OCI-LY7 (cell line): ENCODE data around the gene KAZN. TPM values are rescaled to one million over a fixed set of nuclear protein-coding genes. Genes with fewer than 3 reads are reported as not detected.

Source experiments
- BruUV-seq: library from RNA; stranded (reverse); fragments of 400-500 nt; replicated peaks from 2 replicates; lab custom pipeline; 2021; lab: Mats Ljungman, UMichigan
- CTCF ChIA-PET: fragments of 300-600 bp; sonication (Branson Sonifier 250); formaldehyde crosslinking; loops from one replicate; lab custom pipeline; 2022; ENCODE audit warnings: antibody characterized with exemption; ENCODE audit not compliant: unreplicated experiment; lab: Charles Lee
- POLR2A ChIA-PET: fragments of 300-600 bp; sonication (Branson Sonifier 250); formaldehyde crosslinking; loops from one replicate; lab custom pipeline; 2022; ENCODE audit warnings: antibody characterized with exemption; lab: Charles Lee
- DNase-seq: peaks from one replicate; pipeline ENCODE4 v3.0.0-alpha.2; 2015; ENCODE audit warnings: low spot score
- H2AFZ ChIP-seq: fragments of 200-600 bp; sonication (generic), shearing (Covaris generic); 2 replicates; pipeline ENCODE4 v1.6.1; 2014; ENCODE audit warnings: mild to moderate bottlenecking, antibody characterized with exemption, low read length, moderate library complexity
- H3K27ac ChIP-seq: fragments of 200-600 bp; sonication (generic); 2 replicates; pipeline ENCODE4 v1.5.1; 2014; ENCODE audit warnings: mixed run types, low read depth, mild to moderate bottlenecking, moderate library complexity, low read length, inconsistent platforms; ENCODE audit not compliant: poor library complexity, severe bottlenecking
- H3K36me3 ChIP-seq: fragments of 200-600 bp; sonication (generic); 2 replicates; pipeline ENCODE4 v1.6.1; 2014; ENCODE audit warnings: mild to moderate bottlenecking, antibody characterized with exemption, low read length, moderate library complexity, mixed read lengths; ENCODE audit not compliant: insufficient read depth
- H3K4me1 ChIP-seq: fragments of 200-600 bp; sonication (generic); 2 replicates; pipeline ENCODE4 v1.5.1; 2014; ENCODE audit warnings: mild to moderate bottlenecking, low read length; ENCODE audit not compliant: insufficient read depth, poor library complexity, severe bottlenecking
- H3K4me2 ChIP-seq: fragments of 200-600 bp; sonication (generic); 2 replicates; pipeline ENCODE4 v1.6.1; 2014; ENCODE audit warnings: mild to moderate bottlenecking, low read length
- H3K4me3 ChIP-seq: fragments of 200-600 bp; sonication (generic); 2 replicates; pipeline ENCODE4 v1.5.1; 2014; ENCODE audit warnings: mild to moderate bottlenecking, low read depth, low read length; ENCODE audit not compliant: poor library complexity, severe bottlenecking
- H3K79me2 ChIP-seq: fragments of 200-600 bp; sonication (generic); 2 replicates; pipeline ENCODE4 v1.6.1; 2016; ENCODE audit warnings: low read depth, mild to moderate bottlenecking, low read length, moderate library complexity, mixed read lengths; ENCODE audit not compliant: insufficient read depth
- H3K9me2 ChIP-seq: fragments of 200-600 bp; sonication (generic); 2 replicates; pipeline ENCODE4 v1.6.1; 2016; ENCODE audit warnings: mild to moderate bottlenecking, low read length, mixed read lengths; ENCODE audit not compliant: insufficient read depth
- H3K9me3 ChIP-seq: fragments of 200-600 bp; sonication (generic); 2 replicates; pipeline ENCODE4 v1.6.1; 2014; ENCODE audit warnings: mild to moderate bottlenecking, mixed run types, low read length, mixed read lengths
- H4K20me1 ChIP-seq: fragments of 200-600 bp; sonication (generic); 2 replicates; pipeline ENCODE4 v1.6.1; 2014; ENCODE audit warnings: mild to moderate bottlenecking, antibody characterized with exemption, low read length, moderate library complexity, mixed read lengths; ENCODE audit not compliant: insufficient read depth
- CTCF ChIP-seq: fragments of 200-600 bp; sonication (generic); conservative IDR thresholded peaks from 2 replicates; pipeline ENCODE4 v1.5.1; 2014; ENCODE audit warnings: mild to moderate bottlenecking, antibody characterized with exemption, low read length, moderate library complexity, mixed read lengths
- EZH2phosphoT487 ChIP-seq: fragments of 200-600 bp; sonication (generic); IDR thresholded peaks from 2 replicates; pipeline ENCODE4 v1.6.1; 2018; ENCODE audit warnings: low read depth, borderline replicate concordance, mild to moderate bottlenecking, mixed run types, antibody characterized with exemption, low read length, moderate library complexity, mixed read lengths
- intact Hi-C: fragments of 100-400 bp; cut with micrococcal nuclease; formaldehyde crosslinking; loops from one replicate; pipeline ENCODE4 v1.10.0; 2022; ENCODE audit not compliant: unreplicated experiment
- total RNA-seq, 2 experiments: library from RNA; depleted of rRNA in 1 of 2; stranded (reverse); fragments of >200 nt in 1 of 2; shearing (Covaris generic) in 1 of 2; gene quantifications; 2 replicates each; pipeline ENCODE4 v1.2.3, GENCODE V29; 2014 to 2022

KAZN gene
- total RNA-seq, 2 experiments from 2014 or later = 0.40 to 2.4 TPM

- TF ChIP-seq CTCF = no peak
- no peak for TF ChIP-seq EZH2phosphoT487
- no TSS peak for BruUV-seq
- intact Hi-C loops = no loop called here
Measured at GRCh38 chr1:14897547-14897946, 299.1 kb downstream of the KAZN start.

GRCh38 chr1:14897997-14898645 lies 299.6 kb downstream of the KAZN start:
- CTCF ChIA-PET = interaction anchor here (0.6 kb wide), 1 partner anchor 594 kb away, joined by 3 read pairs; no protein-coding TSS in a partner anchor
- H3K79me2 ChIP-seq = no peaks in the 10 kb centered on the region
- no peaks in the 10 kb centered on the region for H3K4me1 ChIP-seq
- H3K4me3 ChIP-seq = no peak overlapping the region
- DNase-seq = no peak
- BruUV-seq = no TSS peak
- POLR2A ChIA-PET = no interaction called here
- no peaks in the 10 kb centered on the region for H3K9me3 ChIP-seq
- H3K27ac ChIP-seq = no peak overlapping the region
- H4K20me1 ChIP-seq = no peaks in the 10 kb centered on the region
- H3K4me2 ChIP-seq = no peak overlapping the region
- no peaks in the 10 kb centered on the region for H3K36me3 ChIP-seq
- TF ChIP-seq EZH2phosphoT487 = no peak
- TF ChIP-seq CTCF = no peak
- no peaks in the 10 kb centered on the region for H3K9me2 ChIP-seq
- H2AFZ ChIP-seq = no peak overlapping the region
- intact Hi-C loops = no loop called here

More at GRCh38 chr1:14897547-14897946, 299.1 kb downstream of the KAZN start:
- Histone ChIP-seq H3K9me3 (no peaks in the 10 kb centered on the region), H3K27ac (no peak overlapping the region), H3K79me2 (no peaks in the 10 kb centered on the region), H3K9me2 (no peaks in the 10 kb centered on the region), H2AFZ (no peak overlapping the region), H4K20me1 (no peaks in the 10 kb centered on the region), H3K4me3 (no peak overlapping the region), H3K4me1 (no peaks in the 10 kb centered on the region), H3K4me2 (no peak overlapping the region), H3K36me3 (no peaks in the 10 kb centered on the region)
- ChIA-PET CTCF (no interaction called here), POLR2A (no interaction called here)
- no peak for DNase-seq

GRCh38 chr1:14899686-14900085 lies 301.2 kb downstream of the KAZN start:
- no peaks in the 10 kb centered on the region for H4K20me1 ChIP-seq
- ChIA-PET CTCF (no interaction called here), POLR2A (interaction anchor here (0.6 kb wide), 1 partner anchor 141 kb away, joined by 4 read pairs; no protein-coding TSS in a partner anchor)
- no peak overlapping the region for H2AFZ ChIP-seq
- H3K79me2 ChIP-seq = no peaks in the 10 kb centered on the region
- H3K9me3 ChIP-seq = no peaks in the 10 kb centered on the region
- intact Hi-C loops = no loop called here
- TF ChIP-seq EZH2phosphoT487 (no peak), CTCF (no peak)
- H3K4me1 ChIP-seq = no peaks in the 10 kb centered on the region
- BruUV-seq = no TSS peak
- H3K36me3 ChIP-seq = no peaks in the 10 kb centered on the region
- no peak overlapping the region for H3K27ac ChIP-seq
- no peaks in the 10 kb centered on the region for H3K9me2 ChIP-seq
- no peak overlapping the region for H3K4me2 ChIP-seq
- no peak for DNase-seq
- no peak overlapping the region for H3K4me3 ChIP-seq
